Right lobe of liver (tissue), 4 donors: Measurements from ENCODE around the gene ZACN.

Experiments used
- CTCF ChIP-seq, 4 donors: fragments of 200-600 bp in 3 of 4; fragments of 450-650 bp in 1 of 4; IDR thresholded peaks; one replicate each; pipeline versions ENCODE4 v1.5.1 to v1.8.0; 2016 to 2022; ENCODE audit warnings: antibody characterized with exemption in 4 of 4, mild to moderate bottlenecking in 2 of 4
- POLR2A ChIP-seq: fragments of 450-650 bp; IDR thresholded peaks from one replicate; pipeline ENCODE4 v1.6.1; 2017; ENCODE audit warnings: antibody characterized with exemption, mild to moderate bottlenecking
- donor health status: DM: no; HTN: no; CAD: no.
- donor health status: DM: no; HTN: no; CAD: no.
- donor health status: DM: no; HTN: yes; CAD: no.

DNA sequence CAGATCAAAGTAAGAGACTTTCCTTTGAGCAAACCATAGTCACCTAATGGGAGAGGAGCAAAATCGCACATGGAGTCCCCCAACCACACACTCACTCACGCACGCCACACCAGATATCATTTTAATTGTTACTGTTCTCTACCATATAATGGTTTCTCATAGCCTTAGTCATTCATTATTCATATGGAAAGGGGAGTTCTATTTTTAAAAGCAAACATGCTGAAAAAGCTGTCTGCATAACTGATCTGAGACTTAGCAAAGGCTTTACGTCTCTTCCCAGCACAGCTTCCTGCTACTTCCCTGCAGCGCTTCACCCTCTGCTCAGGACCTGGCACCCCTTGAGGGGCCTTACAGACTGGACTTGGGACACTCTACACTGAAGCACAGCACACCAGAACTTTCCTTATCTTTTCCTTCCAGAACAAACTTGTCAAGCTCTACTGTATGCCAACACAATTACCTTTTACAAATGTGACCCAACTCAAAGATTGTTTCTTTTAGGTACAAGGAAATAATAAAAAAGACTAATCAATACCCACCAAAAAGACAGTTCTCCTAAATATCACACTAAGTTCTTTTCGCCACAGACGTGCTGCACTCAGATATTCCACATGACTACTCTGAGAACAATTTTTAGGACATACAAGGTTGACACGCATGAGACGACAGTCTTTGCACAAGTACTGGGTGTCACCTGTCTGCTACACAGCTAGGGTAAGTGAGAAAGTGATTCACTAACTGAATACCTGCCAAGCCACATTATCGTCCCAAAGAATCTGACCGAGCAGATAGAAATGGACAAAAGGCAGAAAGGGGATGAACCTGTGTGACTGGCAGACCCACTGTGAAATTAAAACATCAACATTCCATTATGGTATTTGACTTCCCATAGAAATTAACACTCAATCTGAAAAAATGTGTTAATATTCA, 28.2 kb upstream of the ZACN start:
- no peak for TF ChIP-seq CTCF (IDR thresholded peaks at IDR 0.05)
- TF ChIP-seq POLR2A, result no peak
